Peyer's patch (tissue), 4 donors: ENCODE data around the gene WDFY4. TPM values are rescaled to one million over a fixed set of nuclear protein-coding genes. Genes with fewer than 3 reads are reported as not detected.

Experiments used
- DNase-seq, 3 donors: peaks; one replicate each; pipeline ENCODE4 v3.0.0-alpha.2; 2017 to 2019
- H3K27ac ChIP-seq, 4 donors: fragments of 200-600 bp; sonication (generic); one replicate each; pipeline ENCODE4 v1.5.1; 2016 to 2019
- H3K27me3 ChIP-seq, 2 donors: fragments of 200-600 bp; sonication (generic); one replicate each; pipeline ENCODE4 v1.5.1; 2019
- H3K36me3 ChIP-seq, 3 donors: fragments of 200-600 bp; sonication (generic); one replicate each; pipeline ENCODE4 v1.5.1; 2016 to 2019
- H3K4me1 ChIP-seq, 4 donors: fragments of 200-600 bp; sonication (generic); one replicate each; pipeline ENCODE4 v1.5.1; 2016 to 2019
- H3K4me3 ChIP-seq, 4 donors: fragments of 200-600 bp; sonication (generic); 1 replicate in 3 of 4; 2 replicates in 1 of 4; pipeline ENCODE4 v1.5.1; 2016 to 2019; ENCODE audit warnings: mild to moderate bottlenecking in 1 of 4
- H3K9me3 ChIP-seq, 4 donors: fragments of 200-600 bp; sonication (generic); one replicate each; pipeline ENCODE4 v1.5.1; 2016 to 2019; ENCODE audit warnings: mild to moderate bottlenecking in 1 of 4
- CTCF ChIP-seq, 6 experiments: fragments of 450-650 bp in 4 of 6; fragments of 200-600 bp in 2 of 6; sonication (generic) in 1 of 6; IDR thresholded peaks; one replicate each; pipeline ENCODE4 v1.5.1; 2017 to 2019; ENCODE audit warnings: antibody characterized with exemption in 6 of 6, mild to moderate bottlenecking in 3 of 6, moderate library complexity in 1 of 6
- POLR2A ChIP-seq, 2 donors: fragments of 450-650 bp; IDR thresholded peaks; one replicate each; pipeline ENCODE4 v1.5.1; 2017; ENCODE audit warnings: antibody characterized with exemption in 2 of 2, mild to moderate bottlenecking in 2 of 2, moderate library complexity in 2 of 2
- total RNA-seq, 4 donors: library from RNA; depleted of rRNA; stranded (reverse); fragments of >200 nt; gene quantifications; one replicate each; pipeline ENCODE4 v1.1.0, GENCODE V29; 2016

WDFY4 gene
- total RNA-seq, 4 donors from 2014 or later: 0.53 to 102 (median 4.6) TPM

- H3K27me3 ChIP-seq: no peaks in the 10 kb centered on the region
- DNase-seq: no peak
- no peak for TF ChIP-seq POLR2A (IDR thresholded peaks at IDR 0.05)
- TF ChIP-seq CTCF (IDR thresholded peaks at IDR 0.05): no peak
- H3K36me3 ChIP-seq: no peaks in the 10 kb centered on the region
- H3K4me3 ChIP-seq: no peak overlapping the region
- no peak overlapping the region for H3K27ac ChIP-seq
- H3K9me3 ChIP-seq: no peaks in the 10 kb centered on the region
- H3K4me1 ChIP-seq: no peaks in the 10 kb centered on the region
Observed at GRCh38 chr10:48751730-48752129, 67.1 kb downstream of the WDFY4 start.

- Histone ChIP-seq H3K9me3 (no peaks in the 10 kb centered on the region), H3K36me3 (no peaks in the 10 kb centered on the region), H3K27ac (no peak overlapping the region), H3K27me3 (no peaks in the 10 kb centered on the region), H3K4me1 (no peaks in the 10 kb centered on the region), H3K4me3 (no peak overlapping the region)
- TF ChIP-seq POLR2A (IDR thresholded peaks at IDR 0.05) (no peak), CTCF (IDR thresholded peaks at IDR 0.05) (no peak)
- DNase-seq: no peak
Observed at GRCh38 chr10:48758411-48758810, 73.7 kb downstream of the WDFY4 start.

GRCh38 chr10:48759113-48759901 lies 74.6 kb downstream of the WDFY4 start:
- no peak overlapping the region for H3K4me3 ChIP-seq
- no peaks in the 10 kb centered on the region for H3K36me3 ChIP-seq
- H3K9me3 ChIP-seq: no peaks in the 10 kb centered on the region
- H3K4me1 ChIP-seq: no peaks in the 10 kb centered on the region
- no peak overlapping the region for H3K27ac ChIP-seq
- no peak for DNase-seq
- no peaks in the 10 kb centered on the region for H3K27me3 ChIP-seq
- no peak for TF ChIP-seq POLR2A (IDR thresholded peaks at IDR 0.05)
- no peak for TF ChIP-seq CTCF (IDR thresholded peaks at IDR 0.05)

GRCh38 chr10:48760983-48761382 lies 76.3 kb downstream of the WDFY4 start:
- no peaks in the 10 kb centered on the region for H3K9me3 ChIP-seq
- no peak overlapping the region for H3K27ac ChIP-seq
- no peaks in the 10 kb centered on the region for H3K36me3 ChIP-seq
- H3K4me1 ChIP-seq: no peaks in the 10 kb centered on the region
- no peak overlapping the region for H3K4me3 ChIP-seq
- no peak for DNase-seq
- no peaks in the 10 kb centered on the region for H3K27me3 ChIP-seq
- no peak for TF ChIP-seq POLR2A (IDR thresholded peaks at IDR 0.05)
- TF ChIP-seq CTCF (IDR thresholded peaks at IDR 0.05): no peak

GRCh38 chr10:48762064-48763042 lies 77.7 kb downstream of the WDFY4 start:
- Histone ChIP-seq H3K27ac (no peak overlapping the region), H3K9me3 (no peaks in the 10 kb centered on the region), H3K4me1 (no peaks in the 10 kb centered on the region), H3K4me3 (no peak overlapping the region), H3K27me3 (no peaks in the 10 kb centered on the region), H3K36me3 (no peaks in the 10 kb centered on the region)
- DNase-seq: no peak
- TF ChIP-seq POLR2A (IDR thresholded peaks at IDR 0.05) (no peak), CTCF (IDR thresholded peaks at IDR 0.05) (no peak)
